Endothelial cell of umbilical vein (primary cell): ENCODE measurements around the gene CACNG5.

ENCODE experiments used
- EZH2 ChIP-seq: IDR thresholded peaks from 2 replicates; pipeline ENCODE4 v1.6.1; 2012; ENCODE audit warnings: borderline replicate concordance, low read depth, mild to moderate bottlenecking, moderate library complexity, low read length, inconsistent platforms; ENCODE audit not compliant: severe bottlenecking
- GATA2 ChIP-seq: IDR thresholded peaks from 2 replicates; pipeline ENCODE4 v1.7.0; 2011; ENCODE audit warnings: low read depth, mild to moderate bottlenecking, moderate library complexity, mixed read lengths, low read length; ENCODE audit not compliant: insufficient read length, insufficient read depth
- JUN ChIP-seq: IDR thresholded peaks from 2 replicates; pipeline ENCODE4 v1.6.1; 2011; ENCODE audit warnings: borderline replicate concordance, low read depth; ENCODE audit not compliant: insufficient read length, insufficient read depth
- MYC ChIP-seq: IDR thresholded peaks from one replicate; pipeline ENCODE4 v1.6.1; 2011; ENCODE audit warnings: mild to moderate bottlenecking, low read depth, low read length
- POLR2A ChIP-seq: IDR thresholded peaks from 2 replicates; pipeline ENCODE4 v1.6.1; 2012; ENCODE audit warnings: low read depth, mild to moderate bottlenecking, control low read depth, low read length
- POLR2AphosphoS5 ChIP-seq: IDR thresholded peaks from 2 replicates; pipeline ENCODE4 v1.6.1; 2012; ENCODE audit warnings: low read depth, mild to moderate bottlenecking, control low read depth, low read length, moderate library complexity; ENCODE audit not compliant: insufficient read depth
- TF ChIP-seq, protein P1 (sequence below), 2 donors: IDR thresholded peaks; 1 replicate in 1 of 2; 2 replicates in 1 of 2; pipeline ENCODE4 v1.5.1; 2011; ENCODE audit warnings: low read length in 2 of 2, mild to moderate bottlenecking in 2 of 2, moderate library complexity in 2 of 2, control low read depth in 1 of 2, inconsistent platforms in 1 of 2, low read depth in 1 of 2; ENCODE audit not compliant: insufficient read depth in 1 of 2; ENCODE audit errors: extremely low read depth in 1 of 2
- TF ChIP-seq, protein P2 (sequence below): IDR thresholded peaks from 2 replicates; pipeline ENCODE4 v1.6.1; 2011; ENCODE audit not compliant: insufficient read depth, insufficient read length

DNA sequence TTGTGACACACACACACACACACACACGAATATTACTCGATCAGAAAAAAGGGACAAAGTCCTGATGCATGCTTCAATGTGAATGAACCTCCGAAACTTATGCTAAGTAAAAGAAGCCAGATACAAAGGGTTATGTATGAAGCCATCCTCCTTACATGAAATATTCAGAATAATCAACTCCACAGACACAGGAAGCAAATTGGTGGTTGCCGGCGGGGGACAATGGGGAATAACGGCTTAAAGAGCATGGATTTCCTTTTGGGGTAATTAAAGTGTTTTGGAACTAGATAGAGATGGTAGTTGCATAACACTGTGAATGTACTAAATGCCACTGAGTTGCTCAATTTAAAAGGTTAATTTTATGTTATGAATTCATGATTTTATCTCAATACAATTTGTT is 8.1 kb upstream of the CACNG5 start:
- TF ChIP-seq, protein P1, sequence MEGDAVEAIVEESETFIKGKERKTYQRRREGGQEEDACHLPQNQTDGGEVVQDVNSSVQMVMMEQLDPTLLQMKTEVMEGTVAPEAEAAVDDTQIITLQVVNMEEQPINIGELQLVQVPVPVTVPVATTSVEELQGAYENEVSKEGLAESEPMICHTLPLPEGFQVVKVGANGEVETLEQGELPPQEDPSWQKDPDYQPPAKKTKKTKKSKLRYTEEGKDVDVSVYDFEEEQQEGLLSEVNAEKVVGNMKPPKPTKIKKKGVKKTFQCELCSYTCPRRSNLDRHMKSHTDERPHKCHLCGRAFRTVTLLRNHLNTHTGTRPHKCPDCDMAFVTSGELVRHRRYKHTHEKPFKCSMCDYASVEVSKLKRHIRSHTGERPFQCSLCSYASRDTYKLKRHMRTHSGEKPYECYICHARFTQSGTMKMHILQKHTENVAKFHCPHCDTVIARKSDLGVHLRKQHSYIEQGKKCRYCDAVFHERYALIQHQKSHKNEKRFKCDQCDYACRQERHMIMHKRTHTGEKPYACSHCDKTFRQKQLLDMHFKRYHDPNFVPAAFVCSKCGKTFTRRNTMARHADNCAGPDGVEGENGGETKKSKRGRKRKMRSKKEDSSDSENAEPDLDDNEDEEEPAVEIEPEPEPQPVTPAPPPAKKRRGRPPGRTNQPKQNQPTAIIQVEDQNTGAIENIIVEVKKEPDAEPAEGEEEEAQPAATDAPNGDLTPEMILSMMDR (IDR thresholded peaks at IDR 0.05; ENCODE audit: extremely low read depth in 1 of 2, insufficient read depth in 1 of 2, low read depth in 1 of 2, low read length in 2 of 2) = no peak
- TF ChIP-seq, protein P2, sequence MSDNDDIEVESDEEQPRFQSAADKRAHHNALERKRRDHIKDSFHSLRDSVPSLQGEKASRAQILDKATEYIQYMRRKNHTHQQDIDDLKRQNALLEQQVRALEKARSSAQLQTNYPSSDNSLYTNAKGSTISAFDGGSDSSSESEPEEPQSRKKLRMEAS = no peak
- TF ChIP-seq POLR2A (no peak), JUN (no peak), EZH2 (no peak), MYC (no peak), POLR2AphosphoS5 (no peak), GATA2 (no peak)
